K562 (cell line): ENCODE data around the gene TMEM132E. TPM values are rescaled to one million over a fixed set of nuclear protein-coding genes. Genes with fewer than 3 reads are reported as not detected.
A peak's percentile ranks its signal among the peaks of the same experiment; 100 is the strongest.

Experiments
- ATAC-seq: fragments of 200-7000 bp; cut with Tn5 transposase; 3 replicates; pipeline ENCODE4 v1.9.1; 2020; ENCODE audit warnings: moderate library complexity
- BruUV-seq: library from RNA; stranded (reverse); fragments of 400-500 nt; replicated peaks from 2 replicates; lab custom pipeline; 2021; lab: Mats Ljungman, UMichigan
- CTCF ChIA-PET: fragments of 300-600 bp; formaldehyde crosslinking; extraction: SDS; loops from one replicate; lab custom pipeline; 2021; ENCODE audit warnings: low intra/inter-chr PET ratio; lab: Yijun Ruan, JAX
- POLR2A ChIA-PET: fragments of 300-600, 350-650 bp; sonication (Branson Sonifier 250); formaldehyde crosslinking; extraction: SDS; loops from one replicate; lab custom pipeline; 2021; ENCODE audit warnings: antibody characterized with exemption, inconsistent platforms; lab: Yijun Ruan, JAX
- DNase-seq, 4 experiments: peaks; one replicate each; pipeline versions ENCODE4 v3.0.0 to v3.0.0-alpha.2; 2011 to 2018; ENCODE audit warnings: low spot score in 3 of 4, mixed read lengths in 3 of 4; ENCODE audit errors: extremely low read depth in 1 of 4
- FAIRE-seq: peaks from 2 replicates; lab custom pipeline; 2011; peaks lifted over from hg19 to GRCh38; lab: Jason Lieb, UNC
- H2AFZ ChIP-seq: 2 replicates; pipeline ENCODE4 v1.6.0; 2011; ENCODE audit warnings: low read depth, low read length, control low read depth, inconsistent platforms
- H3K27ac ChIP-seq: fragments of 200-600 bp; 3 replicates; pipeline ENCODE4 v1.8.0; 2011; ENCODE audit warnings: low read depth, mild to moderate bottlenecking, control low read depth, inconsistent platforms, low read length, moderate library complexity, mixed read lengths; ENCODE audit errors: extremely low read depth
- H3K27me3 ChIP-seq, 2 experiments: fragments of 300-600 bp in 1 of 2; 2 replicates in 1 of 2; 3 replicates in 1 of 2; pipeline versions ENCODE4 v1.6.0 to v1.8.0; 2011; ENCODE audit warnings: inconsistent platforms in 2 of 2, low read length in 2 of 2, mild to moderate bottlenecking in 1 of 2, mixed read lengths in 1 of 2, moderate library complexity in 1 of 2; ENCODE audit not compliant: control insufficient read depth in 2 of 2, insufficient read depth in 2 of 2
- H3K36me3 ChIP-seq: fragments of 300-600 bp; 3 replicates; pipeline ENCODE4 v1.8.0; 2011; ENCODE audit warnings: mild to moderate bottlenecking, low read length, inconsistent platforms; ENCODE audit not compliant: control insufficient read depth, insufficient read depth
- H3K4me1 ChIP-seq, 2 experiments: fragments of 200-600 bp in 1 of 2; replicated peaks in 1 of 2; 2 replicates in 1 of 2; 3 replicates in 1 of 2; pipeline versions ENCODE4 v1.5.1 to v1.8.0; 2011; ENCODE audit warnings: inconsistent platforms in 2 of 2, low read length in 2 of 2, mild to moderate bottlenecking in 1 of 2, mixed read lengths in 1 of 2, moderate library complexity in 1 of 2; ENCODE audit not compliant: control insufficient read depth in 2 of 2, insufficient read depth in 2 of 2
- H3K4me2 ChIP-seq: 2 replicates; pipeline ENCODE4 v1.6.1; 2011; ENCODE audit warnings: low read length, control low read depth, inconsistent platforms, mixed read lengths; ENCODE audit not compliant: insufficient read depth
- H3K4me3 ChIP-seq: fragments of 200-600 bp; sonication (generic), shearing (Covaris generic); 2 replicates; pipeline ENCODE4 v1.5.1; 2016; ENCODE audit warnings: control low read depth, inconsistent platforms
- H3K79me2 ChIP-seq: fragments of 200-600 bp; 3 replicates; pipeline ENCODE4 v1.8.0; 2011; ENCODE audit warnings: low read length, inconsistent platforms; ENCODE audit not compliant: control insufficient read depth, insufficient read depth
- H3K9ac ChIP-seq, 2 experiments: 2 replicates each; pipeline versions ENCODE4 v1.6.0 to v1.6.1; 2011; ENCODE audit warnings: low read depth in 2 of 2, low read length in 2 of 2, control low read depth in 1 of 2, inconsistent platforms in 1 of 2, mild to moderate bottlenecking in 1 of 2, mixed read lengths in 1 of 2; ENCODE audit not compliant: insufficient read depth in 1 of 2
- H3K9me1 ChIP-seq: one replicate; pipeline ENCODE4 v1.6.0; 2011; ENCODE audit warnings: inconsistent platforms, mild to moderate bottlenecking, low read length, moderate library complexity; ENCODE audit not compliant: control insufficient read depth, insufficient read depth
- H3K9me3 ChIP-seq: replicated peaks from 2 replicates; pipeline ENCODE4 v1.5.1; 2011; ENCODE audit warnings: low read depth, low read length, inconsistent platforms; ENCODE audit not compliant: control insufficient read depth, insufficient read depth
- H4K20me1 ChIP-seq: replicated peaks from 2 replicates; pipeline ENCODE4 v1.6.1; 2011; ENCODE audit warnings: low read length, inconsistent platforms, mixed read lengths; ENCODE audit not compliant: control insufficient read depth, insufficient read depth
- CEBPG ChIP-seq, 3 experiments: fragments of 200-800 bp in 1 of 3; sonication (Bioruptor generic) in 1 of 3; sonication (generic) in 1 of 3; formaldehyde crosslinking in 1 of 3; IDR thresholded peaks in 2 of 3; conservative IDR thresholded peaks in 1 of 3; 2 replicates each; pipeline versions ENCODE4 v1.6.1 to v1.8.0; 2016 to 2022; ENCODE audit warnings: missing compliant biosample characterization in 2 of 3, missing genetic modification characterization in 2 of 3, mild to moderate bottlenecking in 1 of 3, missing genetic modification reagents in 1 of 3
- MCM2 ChIP-seq: fragments of 450-650 bp; IDR thresholded peaks from 2 replicates; pipeline ENCODE4 v1.6.1; 2017; ENCODE audit warnings: low read depth, mild to moderate bottlenecking
- MEIS2 ChIP-seq: fragments of 450-650 bp; IDR thresholded peaks from 2 replicates; pipeline ENCODE4 v1.6.1; 2014; ENCODE audit warnings: mild to moderate bottlenecking; ENCODE audit not compliant: partially characterized antibody
- WGBS: fragments of 100-300 bp; shearing (Covaris generic); methylation state at CpG from one replicate; pipeline ENCODE4 v1.1.6; 2016; ENCODE audit warnings: low coverage, mixed read lengths; ENCODE audit not compliant: insufficient coverage; ENCODE audit errors: missing lambda C conversion rate; 5-methylcytosine and 5-hydroxymethylcytosine counted together
- in situ Hi-C: fragments of 300-500 bp; cut with MboI; formaldehyde crosslinking; loops from 4 replicates; pipeline ENCODE4 v1.15.0; 2018; ENCODE audit warnings: inconsistent platforms, mixed read lengths
- intact Hi-C: fragments of 100-400 bp; cut with micrococcal nuclease; formaldehyde crosslinking; loops from 2 replicates; pipeline ENCODE4 v1.14.2; 2022
- polyA plus RNA-seq, 8 experiments: library from polyadenylated mRNA; depleted of rRNA in 4 of 8; stranded (reverse) in 5 of 8; unstranded in 3 of 8; fragments of >200 nt; fragmentation: Nextera tagmentation in 2 of 8; fragmentation: Illumina TruSeq in 1 of 8; extraction: Ambion mirVana in 2 of 8; extraction: Trizol in 1 of 8; gene quantifications; 2 replicates each; pipeline versions ENCODE4 v1.2.1 to v1.2.3, GENCODE V29; 2011 to 2014; ENCODE audit warnings: inconsistent platforms in 1 of 8, missing spikeins in 1 of 8
- total RNA-seq, 7 experiments: library from RNA; depleted of rRNA in 6 of 7; stranded (reverse); fragments of >200 nt in 6 of 7; fragmentation: Illumina TruSeq in 2 of 7; extraction: Trizol in 2 of 7; gene quantifications; 2 replicates each; pipeline versions ENCODE4 v1.2.1 to v1.2.3, GENCODE V29; 2011 to 2021; ENCODE audit warnings: low replicate concordance in 1 of 7
- TF ChIP-seq, protein P1 (sequence below): fragments of 250-450 bp; sonication (Bioruptor Pico); IDR thresholded peaks from 2 replicates; pipeline ENCODE4 v1.8.0; 2021; ENCODE audit warnings: moderate library complexity, mild to moderate bottlenecking, inconsistent platforms
- TF ChIP-seq, protein P2 (sequence below): fragments of 250-450 bp; sonication (Bioruptor Pico); IDR thresholded peaks from 2 replicates; pipeline ENCODE4 v1.5.1; 2021; ENCODE audit warnings: mild to moderate bottlenecking
- TF ChIP-seq, protein P3 (sequence below): fragments of 250-450 bp; sonication (Bioruptor Pico); IDR thresholded peaks from 2 replicates; pipeline ENCODE4 v1.4.0; 2020; ENCODE audit warnings: mild to moderate bottlenecking, moderate library complexity, borderline replicate concordance
- TF ChIP-seq, protein P4 (sequence below), 2 experiments: fragments of 450-650 bp in 1 of 2; sonication (generic) in 1 of 2; formaldehyde crosslinking in 1 of 2; IDR thresholded peaks in 1 of 2; conservative IDR thresholded peaks in 1 of 2; 2 replicates each; pipeline versions ENCODE4 v1.6.1 to v1.8.1; 2016 to 2023; ENCODE audit warnings: mild to moderate bottlenecking in 2 of 2, moderate library complexity in 2 of 2, inconsistent platforms in 1 of 2, missing genetic modification reagents in 1 of 2

Gene TMEM132E
- total and polyA plus RNA-seq, 9 of the 15 experiments (the other 6 are each of a cell fraction or from before 2014, with no cell fraction given) = not detected

DNA sequence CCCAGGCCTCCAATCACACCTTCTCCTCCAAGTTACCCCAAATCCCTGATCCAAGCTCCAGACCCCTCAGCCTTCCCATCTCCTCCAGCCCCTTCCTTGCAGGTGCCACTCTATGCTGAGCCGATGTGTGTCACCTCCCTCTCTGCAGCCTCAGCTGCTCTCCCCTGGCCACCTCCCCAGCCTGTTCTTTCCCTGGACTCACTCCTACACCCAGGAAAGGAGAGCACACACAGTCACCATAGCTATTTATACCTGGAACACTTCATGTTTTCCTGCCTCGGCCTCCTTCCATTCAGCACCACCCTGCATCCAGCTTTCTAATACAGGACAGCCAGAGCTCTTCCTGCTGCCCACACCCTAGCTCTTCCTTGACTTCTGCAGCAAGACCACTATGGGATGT is 12.5 kb upstream of the TMEM132E start (continued):
- TF ChIP-seq, protein P1, sequence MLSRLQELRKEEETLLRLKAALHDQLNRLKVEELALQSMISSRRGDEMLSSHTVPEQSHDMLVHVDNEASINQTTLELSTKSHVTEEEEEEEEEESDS (CRISPR knock-in tag) = no peak
- TF ChIP-seq, protein P2, sequence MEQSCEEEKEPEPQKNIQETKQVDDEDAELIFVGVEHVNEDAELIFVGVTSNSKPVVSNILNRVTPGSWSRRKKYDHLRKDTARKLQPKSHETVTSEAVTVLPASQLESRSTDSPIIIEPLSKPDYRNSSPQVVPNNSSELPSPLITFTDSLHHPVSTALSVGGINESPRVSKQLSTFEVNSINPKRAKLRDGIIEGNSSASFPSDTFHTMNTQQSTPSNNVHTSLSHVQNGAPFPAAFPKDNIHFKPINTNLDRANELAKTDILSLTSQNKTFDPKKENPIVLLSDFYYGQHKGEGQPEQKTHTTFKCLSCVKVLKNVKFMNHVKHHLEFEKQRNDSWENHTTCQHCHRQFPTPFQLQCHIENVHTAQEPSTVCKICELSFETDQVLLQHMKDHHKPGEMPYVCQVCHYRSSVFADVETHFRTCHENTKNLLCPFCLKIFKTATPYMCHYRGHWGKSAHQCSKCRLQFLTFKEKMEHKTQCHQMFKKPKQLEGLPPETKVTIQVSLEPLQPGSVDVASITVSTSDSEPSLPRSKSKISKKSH (CRISPR knock-in tag) = no peak
- no peak for TF ChIP-seq MCM2

DNA sequence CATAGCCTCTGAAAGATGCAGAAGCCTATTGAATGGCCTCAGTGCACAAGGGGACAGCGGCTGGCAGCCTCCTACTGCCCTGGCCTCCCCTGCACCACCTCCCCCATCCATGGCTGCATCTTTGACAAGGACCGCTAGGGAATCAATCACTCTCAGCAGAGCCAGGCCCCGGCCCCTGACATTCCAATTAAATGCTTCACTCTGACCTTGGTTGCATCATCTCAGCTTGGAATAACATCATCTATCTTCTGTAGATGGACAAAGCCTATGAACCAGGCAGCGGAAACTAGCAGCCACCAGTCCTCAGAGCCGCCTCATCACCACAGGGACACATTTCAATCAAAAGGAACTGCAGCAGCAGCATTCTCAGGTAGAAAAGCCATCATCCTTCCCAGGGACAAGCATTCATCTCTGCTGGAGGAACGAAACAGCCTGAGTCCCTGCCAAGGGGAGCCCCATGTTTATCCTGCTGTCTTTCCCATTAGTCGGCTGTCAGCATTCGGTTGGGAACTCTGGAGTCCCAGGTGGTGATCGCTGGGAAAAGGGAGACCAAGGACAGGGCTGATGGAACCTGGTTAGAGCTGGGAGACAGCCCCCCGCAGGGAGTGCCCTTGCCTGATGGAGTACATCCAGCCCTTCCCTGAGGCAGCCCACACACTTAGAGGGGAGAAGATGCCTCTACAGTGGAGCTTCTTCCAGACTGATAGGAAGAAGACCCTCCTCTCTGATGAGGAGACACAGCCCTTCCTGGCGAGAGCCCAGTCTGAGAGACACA is 11.5 kb upstream of the TMEM132E start:
- Histone ChIP-seq H3K4me3 (no peak overlapping the region), H3K27me3 (peaks cover 0 to 9% of the 10 kb centered on the region in 2 experiments; a peak in 2 of 5 replicates), H3K27ac (no peak overlapping the region), H3K9me1 (no peaks in the 10 kb centered on the region), H3K9me3 (no peaks in the 10 kb centered on the region), H2AFZ (no peak overlapping the region), H3K9ac (no peak overlapping the region), H3K36me3 (no peaks in the 10 kb centered on the region), H4K20me1 (peaks cover 4% of the 10 kb centered on the region; the same call in 1 of the 2 replicates), H3K79me2 (no peaks in the 10 kb centered on the region), H3K4me1 (no peaks in the 10 kb centered on the region; a peak in 1 of 5 replicates), H3K4me2 (no peak overlapping the region)
- no peak for FAIRE-seq
- DNase-seq = no peak
- WGBS = under 1% methylated on average over 11 of the region's 11 CpGs
- ATAC-seq = no peak
- BruUV-seq = no TSS peak
- TF ChIP-seq, protein P3, sequence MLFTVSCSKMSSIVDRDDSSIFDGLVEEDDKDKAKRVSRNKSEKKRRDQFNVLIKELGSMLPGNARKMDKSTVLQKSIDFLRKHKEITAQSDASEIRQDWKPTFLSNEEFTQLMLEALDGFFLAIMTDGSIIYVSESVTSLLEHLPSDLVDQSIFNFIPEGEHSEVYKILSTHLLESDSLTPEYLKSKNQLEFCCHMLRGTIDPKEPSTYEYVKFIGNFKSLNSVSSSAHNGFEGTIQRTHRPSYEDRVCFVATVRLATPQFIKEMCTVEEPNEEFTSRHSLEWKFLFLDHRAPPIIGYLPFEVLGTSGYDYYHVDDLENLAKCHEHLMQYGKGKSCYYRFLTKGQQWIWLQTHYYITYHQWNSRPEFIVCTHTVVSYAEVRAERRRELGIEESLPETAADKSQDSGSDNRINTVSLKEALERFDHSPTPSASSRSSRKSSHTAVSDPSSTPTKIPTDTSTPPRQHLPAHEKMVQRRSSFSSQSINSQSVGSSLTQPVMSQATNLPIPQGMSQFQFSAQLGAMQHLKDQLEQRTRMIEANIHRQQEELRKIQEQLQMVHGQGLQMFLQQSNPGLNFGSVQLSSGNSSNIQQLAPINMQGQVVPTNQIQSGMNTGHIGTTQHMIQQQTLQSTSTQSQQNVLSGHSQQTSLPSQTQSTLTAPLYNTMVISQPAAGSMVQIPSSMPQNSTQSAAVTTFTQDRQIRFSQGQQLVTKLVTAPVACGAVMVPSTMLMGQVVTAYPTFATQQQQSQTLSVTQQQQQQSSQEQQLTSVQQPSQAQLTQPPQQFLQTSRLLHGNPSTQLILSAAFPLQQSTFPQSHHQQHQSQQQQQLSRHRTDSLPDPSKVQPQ (CRISPR knock-in tag) = no peak
- TF ChIP-seq MEIS2 = peak; percentile 51
- TF ChIP-seq CEBPG (CRISPR knock-in tag; IDR thresholded peaks at IDR 0.05) = no peak
- TF ChIP-seq CEBPG (tag; conservative IDR thresholded peaks at IDR 0.05 in 1 of 2, IDR thresholded peaks at IDR 0.05 in 1 of 2) = peak in 1 of 2 experiments; percentile 81; a peak in 2 of 4 replicates
- TF ChIP-seq, protein P4, sequence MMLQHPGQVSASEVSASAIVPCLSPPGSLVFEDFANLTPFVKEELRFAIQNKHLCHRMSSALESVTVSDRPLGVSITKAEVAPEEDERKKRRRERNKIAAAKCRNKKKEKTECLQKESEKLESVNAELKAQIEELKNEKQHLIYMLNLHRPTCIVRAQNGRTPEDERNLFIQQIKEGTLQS (IDR thresholded peaks at IDR 0.05) = peak; percentile 60
- TF ChIP-seq, protein P4 (CRISPR knock-in tag; conservative IDR thresholded peaks at IDR 0.05) = no peak
- in situ Hi-C loops (no loop called here), intact Hi-C loops (no loop called here)
- CTCF ChIA-PET = no interaction called here
- POLR2A ChIA-PET = interaction anchor here (0.6 to 0.7 kb wide), 2 partner anchors 13 to 486 kb away, joined by 3 read pairs; no protein-coding TSS in a partner anchor
